K562 (cell line): ENCODE results near the gene LAMB4. TPM values are rescaled to one million over a fixed set of nuclear protein-coding genes. Genes with fewer than 3 reads are reported as not detected.

Experiments
- ATAC-seq: fragments of 200-7000 bp; cut with Tn5 transposase; 3 replicates; pipeline ENCODE4 v1.9.1; 2020; ENCODE audit warnings: moderate library complexity
- BruUV-seq: library from RNA; stranded (reverse); fragments of 400-500 nt; replicated peaks from 2 replicates; lab custom pipeline; 2021; lab: Mats Ljungman, UMichigan
- CTCF ChIA-PET: fragments of 300-600 bp; formaldehyde crosslinking; extraction: SDS; loops from one replicate; lab custom pipeline; 2021; ENCODE audit warnings: low intra/inter-chr PET ratio; lab: Yijun Ruan, JAX
- POLR2A ChIA-PET: fragments of 300-600, 350-650 bp; sonication (Branson Sonifier 250); formaldehyde crosslinking; extraction: SDS; loops from one replicate; lab custom pipeline; 2021; ENCODE audit warnings: antibody characterized with exemption, inconsistent platforms; lab: Yijun Ruan, JAX
- DNase-seq, 4 experiments: peaks; one replicate each; pipeline versions ENCODE4 v3.0.0 to v3.0.0-alpha.2; 2011 to 2018; ENCODE audit warnings: low spot score in 3 of 4, mixed read lengths in 3 of 4; ENCODE audit errors: extremely low read depth in 1 of 4
- FAIRE-seq: peaks from 2 replicates; lab custom pipeline; 2011; peaks lifted over from hg19 to GRCh38; lab: Jason Lieb, UNC
- H2AFZ ChIP-seq: 2 replicates; pipeline ENCODE4 v1.6.0; 2011; ENCODE audit warnings: low read depth, low read length, control low read depth, inconsistent platforms
- H3K27ac ChIP-seq: fragments of 200-600 bp; 3 replicates; pipeline ENCODE4 v1.8.0; 2011; ENCODE audit warnings: low read depth, mild to moderate bottlenecking, control low read depth, inconsistent platforms, low read length, moderate library complexity, mixed read lengths; ENCODE audit errors: extremely low read depth
- H3K27me3 ChIP-seq, 2 experiments: fragments of 300-600 bp in 1 of 2; 2 replicates in 1 of 2; 3 replicates in 1 of 2; pipeline versions ENCODE4 v1.6.0 to v1.8.0; 2011; ENCODE audit warnings: inconsistent platforms in 2 of 2, low read length in 2 of 2, mild to moderate bottlenecking in 1 of 2, mixed read lengths in 1 of 2, moderate library complexity in 1 of 2; ENCODE audit not compliant: control insufficient read depth in 2 of 2, insufficient read depth in 2 of 2
- H3K36me3 ChIP-seq: fragments of 300-600 bp; 3 replicates; pipeline ENCODE4 v1.8.0; 2011; ENCODE audit warnings: mild to moderate bottlenecking, low read length, inconsistent platforms; ENCODE audit not compliant: control insufficient read depth, insufficient read depth
- H3K4me1 ChIP-seq, 2 experiments: fragments of 200-600 bp in 1 of 2; replicated peaks in 1 of 2; 2 replicates in 1 of 2; 3 replicates in 1 of 2; pipeline versions ENCODE4 v1.5.1 to v1.8.0; 2011; ENCODE audit warnings: inconsistent platforms in 2 of 2, low read length in 2 of 2, mild to moderate bottlenecking in 1 of 2, mixed read lengths in 1 of 2, moderate library complexity in 1 of 2; ENCODE audit not compliant: control insufficient read depth in 2 of 2, insufficient read depth in 2 of 2
- H3K4me2 ChIP-seq: 2 replicates; pipeline ENCODE4 v1.6.1; 2011; ENCODE audit warnings: low read length, control low read depth, inconsistent platforms, mixed read lengths; ENCODE audit not compliant: insufficient read depth
- H3K4me3 ChIP-seq: fragments of 200-600 bp; sonication (generic), shearing (Covaris generic); 2 replicates; pipeline ENCODE4 v1.5.1; 2016; ENCODE audit warnings: control low read depth, inconsistent platforms
- H3K79me2 ChIP-seq: fragments of 200-600 bp; 3 replicates; pipeline ENCODE4 v1.8.0; 2011; ENCODE audit warnings: low read length, inconsistent platforms; ENCODE audit not compliant: control insufficient read depth, insufficient read depth
- H3K9ac ChIP-seq, 2 experiments: 2 replicates each; pipeline versions ENCODE4 v1.6.0 to v1.6.1; 2011; ENCODE audit warnings: low read depth in 2 of 2, low read length in 2 of 2, control low read depth in 1 of 2, inconsistent platforms in 1 of 2, mild to moderate bottlenecking in 1 of 2, mixed read lengths in 1 of 2; ENCODE audit not compliant: insufficient read depth in 1 of 2
- H3K9me1 ChIP-seq: one replicate; pipeline ENCODE4 v1.6.0; 2011; ENCODE audit warnings: inconsistent platforms, mild to moderate bottlenecking, low read length, moderate library complexity; ENCODE audit not compliant: control insufficient read depth, insufficient read depth
- H3K9me3 ChIP-seq: replicated peaks from 2 replicates; pipeline ENCODE4 v1.5.1; 2011; ENCODE audit warnings: low read depth, low read length, inconsistent platforms; ENCODE audit not compliant: control insufficient read depth, insufficient read depth
- H4K20me1 ChIP-seq: replicated peaks from 2 replicates; pipeline ENCODE4 v1.6.1; 2011; ENCODE audit warnings: low read length, inconsistent platforms, mixed read lengths; ENCODE audit not compliant: control insufficient read depth, insufficient read depth
- KDM5B ChIP-seq: fragments of 200-600 bp; sonication (generic); IDR thresholded peaks from 2 replicates; pipeline ENCODE4 v1.6.1; 2012; ENCODE audit warnings: low read depth, mild to moderate bottlenecking, moderate library complexity, low read length, control low read depth, inconsistent platforms; ENCODE audit not compliant: insufficient replicate concordance
- KHSRP ChIP-seq: fragments of 450-650 bp; IDR thresholded peaks from 2 replicates; pipeline ENCODE4 v1.6.1; 2017
- KLF16 ChIP-seq: IDR thresholded peaks from 2 replicates; pipeline ENCODE4 v1.6.1; 2016; ENCODE audit warnings: antibody characterized with exemption
- MEIS2 ChIP-seq: fragments of 450-650 bp; IDR thresholded peaks from 2 replicates; pipeline ENCODE4 v1.6.1; 2014; ENCODE audit warnings: mild to moderate bottlenecking; ENCODE audit not compliant: partially characterized antibody
- WHSC1 ChIP-seq: IDR thresholded peaks from one replicate; pipeline ENCODE4 v1.6.1; 2012; ENCODE audit warnings: low read length, control low read depth, inconsistent platforms
- WGBS: fragments of 100-300 bp; shearing (Covaris generic); methylation state at CpG from one replicate; pipeline ENCODE4 v1.1.6; 2016; ENCODE audit warnings: low coverage, mixed read lengths; ENCODE audit not compliant: insufficient coverage; ENCODE audit errors: missing lambda C conversion rate; 5-methylcytosine and 5-hydroxymethylcytosine counted together
- in situ Hi-C: fragments of 300-500 bp; cut with MboI; formaldehyde crosslinking; loops from 4 replicates; pipeline ENCODE4 v1.15.0; 2018; ENCODE audit warnings: inconsistent platforms, mixed read lengths
- intact Hi-C: fragments of 100-400 bp; cut with micrococcal nuclease; formaldehyde crosslinking; loops from 2 replicates; pipeline ENCODE4 v1.14.2; 2022
- polyA plus RNA-seq, 8 experiments: library from polyadenylated mRNA; depleted of rRNA in 4 of 8; stranded (reverse) in 5 of 8; unstranded in 3 of 8; fragments of >200 nt; fragmentation: Nextera tagmentation in 2 of 8; fragmentation: Illumina TruSeq in 1 of 8; extraction: Ambion mirVana in 2 of 8; extraction: Trizol in 1 of 8; gene quantifications; 2 replicates each; pipeline versions ENCODE4 v1.2.1 to v1.2.3, GENCODE V29; 2011 to 2014; ENCODE audit warnings: inconsistent platforms in 1 of 8, missing spikeins in 1 of 8
- total RNA-seq, 7 experiments: library from RNA; depleted of rRNA in 6 of 7; stranded (reverse); fragments of >200 nt in 6 of 7; fragmentation: Illumina TruSeq in 2 of 7; extraction: Trizol in 2 of 7; gene quantifications; 2 replicates each; pipeline versions ENCODE4 v1.2.1 to v1.2.3, GENCODE V29; 2011 to 2021; ENCODE audit warnings: low replicate concordance in 1 of 7
- TF ChIP-seq, protein P1 (sequence below): sonication (generic); formaldehyde crosslinking; IDR thresholded peaks from 2 replicates; pipeline ENCODE4 v1.8.0; 2022; ENCODE audit warnings: missing genetic modification reagents, mild to moderate bottlenecking, borderline replicate concordance
- TF ChIP-seq, protein P2 (sequence below): sonication (generic); formaldehyde crosslinking; IDR thresholded peaks from 2 replicates; pipeline ENCODE4 v1.8.0; 2022; ENCODE audit warnings: mild to moderate bottlenecking, missing genetic modification reagents

Gene LAMB4
- total and polyA plus RNA-seq, 9 of the 15 experiments (the other 6 are each of a cell fraction or from before 2014, with no cell fraction given): 0.06 to 0.13 (median 0.07) TPM; not detected in 6

DNA sequence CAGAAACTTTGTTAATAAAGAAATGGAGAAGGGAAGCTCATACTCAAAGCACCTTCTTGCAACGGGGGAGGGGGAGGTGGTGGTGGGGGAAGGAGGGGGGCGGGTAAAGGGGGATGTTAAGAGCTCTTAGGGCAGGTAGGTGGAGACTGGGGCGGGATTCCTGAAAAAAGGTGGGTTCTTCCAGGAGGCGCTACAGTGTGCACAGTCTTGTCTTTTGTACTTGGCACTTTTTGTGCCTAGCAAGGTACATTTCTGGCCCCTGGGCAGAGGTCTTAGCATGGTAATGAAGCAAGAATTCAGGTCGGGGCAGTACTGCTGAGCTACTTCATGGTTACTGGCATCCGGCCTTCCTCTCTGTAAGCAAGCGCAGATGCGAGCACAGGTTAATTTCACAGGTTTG lies 15.2 kb upstream of the LAMB4 start:
- H3K9me1 ChIP-seq: no peaks in the 10 kb centered on the region
- intact Hi-C loops: loop anchor here (5.0 to 10.0 kb wide), 5 partner anchors 198 to 943 kb away; partner anchors contain the start of genes CBLL1 and DLD
- no peak overlapping the region for H2AFZ ChIP-seq
- in situ Hi-C loops: loop anchor here (5.0 to 25.0 kb wide), 3 partner anchors 33 to 933 kb away; partner anchors contain the start of gene CBLL1
- H3K36me3 ChIP-seq: no peaks in the 10 kb centered on the region
- H3K27me3 ChIP-seq: peaks cover 0 to 2% of the 10 kb centered on the region in 2 experiments; a peak in 2 of 5 replicates
- ChIA-PET CTCF (interaction anchor here (0.6 to 2.9 kb wide), 5 partner anchors 31 to 944 kb away, joined by 4 to 23 read pairs (median 9); no protein-coding TSS in a partner anchor), POLR2A (interaction anchor here (0.6 to 1.8 kb wide), 6 partner anchors 9 to 204 kb away, joined by 3 to 5 read pairs (median 4); partner anchors contain the start of gene LAMB4)
- 31% methylated on average over 6 of the region's 8 CpGs for WGBS
- H3K9ac ChIP-seq: no peak overlapping the region
- no peak for FAIRE-seq
- TF ChIP-seq, protein P1, sequence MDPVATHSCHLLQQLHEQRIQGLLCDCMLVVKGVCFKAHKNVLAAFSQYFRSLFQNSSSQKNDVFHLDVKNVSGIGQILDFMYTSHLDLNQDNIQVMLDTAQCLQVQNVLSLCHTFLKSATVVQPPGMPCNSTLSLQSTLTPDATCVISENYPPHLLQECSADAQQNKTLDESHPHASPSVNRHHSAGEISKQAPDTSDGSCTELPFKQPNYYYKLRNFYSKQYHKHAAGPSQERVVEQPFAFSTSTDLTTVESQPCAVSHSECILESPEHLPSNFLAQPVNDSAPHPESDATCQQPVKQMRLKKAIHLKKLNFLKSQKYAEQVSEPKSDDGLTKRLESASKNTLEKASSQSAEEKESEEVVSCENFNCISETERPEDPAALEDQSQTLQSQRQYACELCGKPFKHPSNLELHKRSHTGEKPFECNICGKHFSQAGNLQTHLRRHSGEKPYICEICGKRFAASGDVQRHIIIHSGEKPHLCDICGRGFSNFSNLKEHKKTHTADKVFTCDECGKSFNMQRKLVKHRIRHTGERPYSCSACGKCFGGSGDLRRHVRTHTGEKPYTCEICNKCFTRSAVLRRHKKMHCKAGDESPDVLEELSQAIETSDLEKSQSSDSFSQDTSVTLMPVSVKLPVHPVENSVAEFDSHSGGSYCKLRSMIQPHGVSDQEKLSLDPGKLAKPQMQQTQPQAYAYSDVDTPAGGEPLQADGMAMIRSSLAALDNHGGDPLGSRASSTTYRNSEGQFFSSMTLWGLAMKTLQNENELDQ (CRISPR knock-in tag): no peak
- TF ChIP-seq WHSC1: no peak
- no peak for TF ChIP-seq MEIS2
- TF ChIP-seq, protein P2, sequence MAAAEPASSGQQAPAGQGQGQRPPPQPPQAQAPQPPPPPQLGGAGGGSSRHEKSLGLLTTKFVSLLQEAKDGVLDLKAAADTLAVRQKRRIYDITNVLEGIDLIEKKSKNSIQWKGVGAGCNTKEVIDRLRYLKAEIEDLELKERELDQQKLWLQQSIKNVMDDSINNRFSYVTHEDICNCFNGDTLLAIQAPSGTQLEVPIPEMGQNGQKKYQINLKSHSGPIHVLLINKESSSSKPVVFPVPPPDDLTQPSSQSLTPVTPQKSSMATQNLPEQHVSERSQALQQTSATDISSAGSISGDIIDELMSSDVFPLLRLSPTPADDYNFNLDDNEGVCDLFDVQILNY (CRISPR knock-in tag): no peak
- TF ChIP-seq KDM5B: no peak
- no peak for TF ChIP-seq KHSRP
- TF ChIP-seq KLF16: no peak
- H3K79me2 ChIP-seq: no peaks in the 10 kb centered on the region
- H3K4me1 ChIP-seq: 0 out of 5 replicates have a peak, but pooled peaks cover 0 to 3% of the 10 kb centered on the region in 2 experiments
- no peak overlapping the region for H3K27ac ChIP-seq
- H3K4me3 ChIP-seq: no peak overlapping the region
- DNase-seq: no peak
- BruUV-seq: no TSS peak
- no peaks in the 10 kb centered on the region for H3K9me3 ChIP-seq
- ATAC-seq: no peak
- no peaks in the 10 kb centered on the region for H4K20me1 ChIP-seq
- H3K4me2 ChIP-seq: no peak overlapping the region
